Activated T-cell treated with anti-CD3 and anti-CD28 coated beads, Interleukin-2, amount 50 U/mL, for 4 hours (primary cell): ENCODE data around the gene KAT6B. TPM values are rescaled to one million over a fixed set of nuclear protein-coding genes. Genes with fewer than 3 reads are reported as not detected.

ENCODE experiments used
- ATAC-seq, 2 donors: fragments of 200-7000 bp; cut with Tn5 transposase; one replicate each; pipeline ENCODE4 v1.10.0; 2021
- DNase-seq: peaks from one replicate; pipeline ENCODE4 v3.0.0-alpha.2; 2020
- H3K27me3 Mint-ChIP-seq: one replicate; pipeline ENCODE4 v1.8.0; 2021; ENCODE audit warnings: low read depth, mixed read lengths
- H3K36me3 Mint-ChIP-seq: one replicate; pipeline ENCODE4 v1.8.0; 2022; ENCODE audit warnings: mixed read lengths; ENCODE audit not compliant: insufficient read depth
- H3K4me1 Mint-ChIP-seq: one replicate; pipeline ENCODE4 v1.8.0; 2021; ENCODE audit warnings: low read depth, mixed read lengths
- H3K4me3 Mint-ChIP-seq: one replicate; pipeline ENCODE4 v1.8.0; 2021; ENCODE audit warnings: mild to moderate bottlenecking, moderate library complexity, mixed read lengths
- H3K9me3 Mint-ChIP-seq: one replicate; pipeline ENCODE4 v1.8.0; 2021; ENCODE audit warnings: mixed read lengths
- total RNA-seq, 3 donors: library from RNA; stranded (reverse); gene quantifications; one replicate each; pipeline ENCODE4 v1.2.1, GENCODE V29; 2021

KAT6B gene
- total RNA-seq, 3 donors from 2014 or later = 14.4 to 15.4 (median 14.6) TPM

DNA sequence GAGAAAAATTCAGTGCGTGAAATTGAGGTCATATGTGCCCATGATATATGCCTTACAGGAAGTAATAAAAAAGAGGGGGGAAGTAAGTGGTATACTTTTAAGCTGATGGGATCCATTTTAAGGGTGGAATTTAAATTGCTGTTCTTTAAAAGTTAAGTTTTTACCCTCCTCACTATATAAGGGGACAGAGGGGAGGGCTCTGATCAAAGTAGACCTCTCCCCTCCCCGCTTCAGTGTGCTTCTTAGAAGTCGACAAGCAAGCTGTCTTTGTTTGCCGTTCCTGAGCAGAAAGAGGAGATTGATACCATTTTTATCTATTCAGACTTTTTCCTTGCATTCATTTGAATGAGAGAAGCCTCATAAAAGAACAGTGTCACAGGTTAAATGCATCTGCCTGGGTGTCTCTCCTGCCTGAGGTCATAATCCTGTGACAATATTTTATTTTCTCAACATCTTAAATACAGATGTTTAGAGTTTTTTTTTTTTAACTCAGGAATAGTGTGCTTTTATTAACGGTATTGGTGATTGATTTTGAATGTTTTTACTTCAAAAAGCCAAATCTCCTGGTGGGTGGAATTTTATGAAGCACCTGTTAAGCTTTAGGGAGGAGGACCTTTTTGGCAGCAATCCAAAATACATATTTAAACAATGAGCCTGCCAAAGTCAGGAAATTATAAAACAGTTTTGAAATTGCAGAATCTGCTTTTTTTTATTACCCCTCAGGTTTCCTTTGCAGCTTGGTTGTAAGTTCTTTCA, 141.7 kb downstream of the KAT6B start:
- DNase-seq (no peak), ATAC-seq (peak in 1 of 2 donors; percentile 58)
- H3K4me3 Mint-ChIP-seq = peak overlapping the region; percentile 69
- H3K9me3 Mint-ChIP-seq = no peaks in the 10 kb centered on the region
- no peaks in the 10 kb centered on the region for H3K27me3 Mint-ChIP-seq
- H3K4me1 Mint-ChIP-seq = peaks cover 37% of the 10 kb centered on the region
- H3K36me3 Mint-ChIP-seq = peaks cover 20% of the 10 kb centered on the region

DNA sequence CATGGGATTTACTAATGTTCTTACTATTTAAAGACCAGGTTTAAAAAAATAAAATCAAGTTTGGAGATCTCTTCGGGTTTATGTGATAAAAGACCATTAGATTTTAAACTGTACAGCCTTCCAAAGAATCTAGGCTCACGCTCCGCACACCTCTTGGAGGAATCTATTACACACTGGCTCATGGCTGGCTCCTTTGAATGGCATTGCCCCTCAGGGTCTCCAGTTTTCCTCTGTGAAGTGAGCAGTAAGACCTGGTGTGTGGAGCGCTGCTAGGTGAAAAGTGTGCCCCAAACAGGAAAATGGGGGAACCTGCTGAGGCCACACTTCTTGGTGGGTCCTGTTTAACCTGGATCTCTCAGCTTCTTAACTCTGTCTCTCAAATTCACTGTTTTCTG, 142.3 kb downstream of the KAT6B start:
- Mint-ChIP-seq H3K4me3 (peak overlapping the region; percentile 29), H3K36me3 (peaks cover 16% of the 10 kb centered on the region), H3K27me3 (no peaks in the 10 kb centered on the region), H3K4me1 (peaks cover 32% of the 10 kb centered on the region), H3K9me3 (no peaks in the 10 kb centered on the region)
- ATAC-seq (no peak), DNase-seq (no peak)

DNA sequence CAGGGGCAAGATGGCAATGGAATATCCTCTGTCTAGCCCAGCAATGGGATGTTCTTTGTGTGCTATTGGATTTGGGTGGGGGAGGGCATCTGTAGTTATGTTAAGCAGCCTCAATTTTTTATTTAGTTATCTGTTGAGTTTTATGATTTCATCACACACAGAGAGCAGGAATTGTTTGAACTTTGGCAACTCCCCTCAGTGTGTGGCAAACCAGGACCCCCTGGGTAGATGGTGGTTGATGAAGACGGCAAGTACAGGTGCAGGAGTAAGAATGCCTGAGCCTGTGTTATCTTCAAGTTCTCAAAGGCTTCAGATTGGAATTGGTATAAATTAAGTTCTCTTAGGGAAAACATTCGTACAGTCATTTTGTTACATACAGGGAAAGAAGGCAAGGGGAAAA, 142.7 kb downstream of the KAT6B start:
- Mint-ChIP-seq H3K36me3 (peaks cover 16% of the 10 kb centered on the region), H3K4me1 (peaks cover 31% of the 10 kb centered on the region), H3K9me3 (no peaks in the 10 kb centered on the region), H3K27me3 (no peaks in the 10 kb centered on the region), H3K4me3 (peak overlapping the region; percentile 29)
- ATAC-seq (no peak), DNase-seq (no peak)

DNA sequence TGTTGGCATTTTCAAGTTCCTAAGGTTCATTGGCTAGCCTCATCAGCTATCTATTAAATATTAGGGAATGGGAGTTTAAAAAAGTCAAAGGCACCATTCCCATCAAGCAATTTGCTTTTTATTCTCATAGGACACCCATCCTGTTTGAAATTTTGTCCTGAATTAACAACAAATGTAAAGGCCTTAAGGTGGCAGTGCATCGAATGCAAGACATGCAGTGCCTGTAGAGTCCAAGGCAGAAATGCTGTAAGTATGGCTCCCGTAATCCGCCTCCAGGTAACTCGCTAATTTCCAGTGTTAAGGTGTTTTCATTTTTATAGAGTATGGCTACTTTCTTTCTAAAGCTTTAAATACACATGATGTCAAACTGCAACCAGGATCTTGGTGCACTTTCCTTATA, 143.1 kb downstream of the KAT6B start:
- H3K4me1 Mint-ChIP-seq = peaks cover 29% of the 10 kb centered on the region
- no peak for DNase-seq
- H3K27me3 Mint-ChIP-seq = no peaks in the 10 kb centered on the region
- H3K9me3 Mint-ChIP-seq = no peaks in the 10 kb centered on the region
- no peak for ATAC-seq
- peaks cover 15% of the 10 kb centered on the region for H3K36me3 Mint-ChIP-seq
- no peak overlapping the region for H3K4me3 Mint-ChIP-seq

DNA sequence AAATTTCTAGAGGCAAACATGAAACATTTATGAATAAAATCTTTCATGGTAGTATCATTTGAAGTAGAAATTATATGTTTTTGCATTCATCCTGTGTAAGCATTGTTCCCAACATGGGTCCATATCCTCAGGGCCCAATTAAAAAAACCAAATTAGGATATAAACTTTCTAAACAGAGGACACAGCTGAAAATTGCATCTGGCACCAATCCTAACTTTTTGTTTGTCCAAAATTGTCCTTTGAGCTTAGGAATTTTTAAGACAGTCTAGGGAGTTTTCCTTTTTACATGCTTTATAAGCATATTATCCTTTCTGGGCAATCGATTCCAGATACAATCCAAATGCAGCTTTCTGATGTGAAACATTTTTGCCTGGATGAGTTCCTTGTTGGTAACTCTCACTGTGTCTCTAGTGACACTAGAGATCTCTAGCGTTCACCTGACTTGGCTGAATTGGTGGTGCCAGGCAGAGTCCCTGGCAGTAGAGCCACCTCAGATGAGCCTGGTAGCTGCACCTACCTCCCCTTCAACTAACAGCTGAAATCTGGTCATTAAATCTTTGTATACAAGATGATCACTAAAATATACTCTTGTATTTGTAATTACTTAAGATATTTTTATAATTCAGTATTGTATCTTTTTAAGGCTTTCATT, 147.5 kb downstream of the KAT6B start:
- no peak for DNase-seq
- no peak for ATAC-seq
- Mint-ChIP-seq H3K4me3 (no peak overlapping the region), H3K36me3 (peaks cover 24% of the 10 kb centered on the region), H3K27me3 (no peaks in the 10 kb centered on the region), H3K4me1 (peaks cover 40% of the 10 kb centered on the region), H3K9me3 (no peaks in the 10 kb centered on the region)

DNA sequence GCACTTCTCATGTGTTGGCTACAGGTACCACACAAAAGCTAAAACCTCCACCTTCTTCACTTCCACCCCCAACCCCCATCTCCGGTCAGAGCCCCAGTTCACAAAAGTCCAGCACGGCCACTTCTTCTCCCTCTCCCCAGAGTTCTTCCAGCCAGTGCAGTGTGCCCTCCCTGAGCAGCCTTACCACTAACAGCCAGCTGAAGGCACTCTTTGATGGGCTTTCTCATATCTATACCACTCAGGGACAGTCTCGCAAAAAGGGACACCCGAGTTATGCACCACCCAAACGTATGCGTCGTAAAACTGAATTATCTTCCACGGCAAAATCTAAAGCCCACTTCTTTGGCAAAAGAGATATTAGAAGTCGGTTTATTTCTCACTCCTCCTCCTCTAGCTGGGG, 149.4 kb downstream of the KAT6B start:
- Mint-ChIP-seq H3K27me3 (no peaks in the 10 kb centered on the region), H3K4me3 (no peak overlapping the region), H3K9me3 (no peaks in the 10 kb centered on the region), H3K36me3 (peaks cover 28% of the 10 kb centered on the region), H3K4me1 (peaks cover 31% of the 10 kb centered on the region)
- no peak for DNase-seq
- ATAC-seq = no peak

DNA sequence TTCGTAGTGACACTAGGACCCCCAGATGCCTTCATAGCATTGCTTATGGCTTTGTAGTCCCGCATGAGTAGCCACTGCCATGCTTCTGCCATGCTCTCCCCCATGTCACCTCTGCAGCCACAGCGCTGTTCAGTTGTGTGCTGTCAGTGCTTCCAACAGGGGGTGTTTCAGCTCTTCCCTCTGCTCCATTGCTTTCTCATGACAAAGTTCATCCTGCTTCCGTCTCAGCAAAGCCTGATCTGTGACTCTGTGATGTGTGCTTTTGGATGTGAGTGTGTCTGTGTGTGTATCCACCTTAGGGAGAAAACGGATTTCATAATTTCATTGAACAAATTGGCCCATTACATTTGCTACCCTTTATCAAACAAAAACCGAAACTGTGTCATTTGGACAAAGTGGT, 150.2 kb downstream of the KAT6B start:
- DNase-seq (no peak), ATAC-seq (no peak)
- H3K27me3 Mint-ChIP-seq = no peaks in the 10 kb centered on the region
- H3K9me3 Mint-ChIP-seq = no peaks in the 10 kb centered on the region
- peaks cover 32% of the 10 kb centered on the region for H3K36me3 Mint-ChIP-seq
- H3K4me1 Mint-ChIP-seq = peaks cover 31% of the 10 kb centered on the region
- no peak overlapping the region for H3K4me3 Mint-ChIP-seq

DNA sequence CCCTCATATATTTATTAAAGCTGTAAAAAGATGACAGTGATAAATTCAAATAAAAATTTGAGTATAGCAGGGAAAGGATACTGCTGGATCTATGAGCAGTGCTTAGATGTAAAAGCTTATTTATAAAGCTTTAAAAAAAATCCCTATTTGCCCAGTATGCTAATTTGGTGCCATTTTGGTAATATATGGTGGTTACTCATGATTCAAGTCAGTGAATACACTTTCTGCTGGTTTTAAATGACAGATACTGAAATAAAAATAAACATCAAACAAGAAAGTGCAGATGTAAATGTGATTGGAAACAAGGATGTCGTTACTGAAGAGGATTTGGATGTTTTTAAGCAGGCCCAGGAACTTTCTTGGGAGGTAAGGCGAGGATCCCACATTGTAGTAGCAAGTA, 150.7 kb downstream of the KAT6B start:
- H3K4me1 Mint-ChIP-seq = peaks cover 31% of the 10 kb centered on the region

DNA sequence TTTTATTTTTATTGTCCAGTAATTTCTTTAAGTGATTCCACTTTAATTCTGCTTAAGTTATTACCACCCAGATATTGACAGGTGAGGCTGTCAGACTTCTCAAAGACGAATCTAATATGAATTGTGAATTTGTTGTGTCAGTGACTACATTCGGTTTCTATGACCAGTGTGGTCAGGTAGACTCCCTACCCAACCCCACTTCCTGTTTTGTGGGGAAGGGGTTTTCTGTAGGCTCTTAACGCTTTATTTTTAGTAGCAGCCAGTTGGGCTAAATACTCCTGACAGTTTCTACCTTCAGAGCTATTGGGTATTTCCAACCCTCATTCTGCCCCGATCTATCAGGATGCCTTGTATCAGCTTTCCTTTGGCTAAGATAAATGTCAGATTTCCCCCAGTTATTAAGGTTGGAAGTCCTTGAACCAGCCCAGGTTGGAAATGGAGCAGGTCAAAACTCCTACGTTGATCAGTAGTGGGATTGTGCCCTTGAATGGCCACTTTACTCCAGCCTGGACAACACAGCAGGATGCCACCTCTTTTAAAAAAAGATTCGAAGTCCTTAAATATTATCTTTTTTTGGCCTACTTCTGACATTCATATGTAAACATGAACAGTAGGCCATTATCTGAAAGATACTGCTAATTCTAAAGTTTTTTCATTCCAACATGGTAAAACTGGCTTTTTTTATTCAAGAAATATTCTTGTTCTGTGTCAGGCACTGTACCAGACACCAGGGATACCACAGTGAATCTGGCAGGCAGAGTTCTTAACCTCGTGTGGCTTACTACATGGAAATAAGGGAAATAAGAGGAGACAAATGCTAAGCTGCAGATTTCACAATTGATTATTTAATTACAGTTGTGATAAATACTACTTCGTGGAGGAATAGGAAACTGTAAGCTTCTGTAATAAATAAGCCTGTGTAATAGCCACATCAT, 151.8 kb downstream of the KAT6B start:
- Mint-ChIP-seq H3K36me3 (peaks cover 41% of the 10 kb centered on the region), H3K9me3 (no peaks in the 10 kb centered on the region), H3K4me1 (peaks cover 35% of the 10 kb centered on the region), H3K4me3 (no peak overlapping the region), H3K27me3 (no peaks in the 10 kb centered on the region)
- peak; percentile 88 to 90 for ATAC-seq
- no peak for DNase-seq

More for the DNA sequence above, 150.7 kb downstream of the KAT6B start:
- peak overlapping the region; percentile 33 for H3K4me3 Mint-ChIP-seq
- H3K27me3 Mint-ChIP-seq = no peaks in the 10 kb centered on the region
- peaks cover 37% of the 10 kb centered on the region for H3K36me3 Mint-ChIP-seq
- ATAC-seq = peak; percentile 55 to 63
- DNase-seq = no peak
- no peaks in the 10 kb centered on the region for H3K9me3 Mint-ChIP-seq

DNA sequence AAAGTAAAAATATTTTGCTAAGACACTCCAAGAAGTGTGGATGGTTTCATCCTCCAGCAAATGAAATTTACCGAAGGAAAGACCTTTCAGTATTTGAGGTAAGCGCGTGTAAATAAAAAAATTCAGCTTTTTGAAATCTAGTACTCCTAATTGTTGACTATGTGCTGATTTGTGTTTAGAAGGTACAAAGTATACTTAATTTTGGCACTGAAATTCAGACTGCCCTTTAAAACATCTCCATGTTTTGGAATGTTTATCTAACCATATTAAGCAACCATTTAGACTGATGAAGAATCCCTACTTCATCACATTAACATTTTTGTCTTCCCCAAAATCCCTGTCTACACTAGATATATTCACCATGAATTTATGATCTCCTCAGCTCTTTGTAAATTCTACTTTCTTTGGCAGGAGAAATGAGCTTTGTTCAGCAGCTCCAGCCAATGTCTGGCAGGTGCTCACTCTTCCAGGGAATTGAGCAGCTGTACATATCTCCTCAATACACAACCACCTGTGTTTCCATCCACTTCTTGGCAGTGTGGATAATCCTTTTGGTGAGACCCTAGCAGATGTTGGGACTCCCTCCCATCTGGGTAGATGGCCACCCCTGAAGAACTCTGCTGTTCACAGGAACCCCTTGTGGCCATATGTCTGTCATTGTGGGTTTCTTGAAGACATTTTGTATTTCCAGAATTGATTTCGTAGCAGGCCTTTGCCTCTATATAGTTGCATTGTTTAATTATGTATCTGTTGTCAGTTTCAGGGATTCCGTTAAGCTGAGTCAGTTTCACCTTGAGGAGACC, 155.6 kb downstream of the KAT6B start:
- Mint-ChIP-seq H3K4me3 (no peak overlapping the region), H3K36me3 (peaks cover 42% of the 10 kb centered on the region), H3K9me3 (no peaks in the 10 kb centered on the region), H3K4me1 (peaks cover 19% of the 10 kb centered on the region), H3K27me3 (no peaks in the 10 kb centered on the region)
- ATAC-seq (no peak), DNase-seq (no peak)

DNA sequence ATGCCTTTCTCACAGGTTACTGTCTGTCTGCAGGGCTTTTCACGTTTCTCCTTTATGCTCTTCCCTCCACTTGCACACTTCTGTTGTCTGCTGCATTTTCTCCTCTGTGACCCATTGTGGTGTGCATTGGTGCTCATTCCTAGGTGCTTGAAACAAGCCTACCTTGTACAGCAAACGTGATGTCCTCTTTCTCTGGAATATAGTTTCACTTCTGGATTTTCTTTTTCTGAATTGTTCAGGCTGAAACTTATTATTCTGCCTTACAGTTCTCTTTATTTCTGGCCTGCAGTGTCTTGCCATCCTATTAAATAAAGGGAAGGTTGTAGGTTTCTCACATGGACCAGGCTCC, 156.2 kb downstream of the KAT6B start:
- no peaks in the 10 kb centered on the region for H3K27me3 Mint-ChIP-seq
- ATAC-seq = no peak

DNA sequence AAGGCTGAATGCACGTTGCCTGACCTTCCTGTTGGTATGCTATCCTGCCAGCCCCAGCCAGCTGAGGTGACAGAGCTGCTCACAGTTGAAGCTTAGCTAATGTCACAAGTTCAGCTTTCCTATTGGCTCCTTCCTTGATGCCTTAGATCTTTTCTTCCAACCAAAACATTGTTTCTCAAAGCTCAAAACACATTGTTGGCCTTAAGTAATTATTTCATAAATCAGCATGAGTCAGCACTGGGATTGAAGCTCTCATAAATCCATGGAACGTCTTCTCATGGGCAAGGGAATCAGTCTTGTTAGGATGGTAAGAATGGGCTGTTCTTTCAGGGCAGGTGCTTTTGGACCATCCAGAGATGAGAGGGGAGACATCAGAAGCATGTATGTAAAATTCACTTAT, 157.0 kb downstream of the KAT6B start:
- Mint-ChIP-seq H3K4me3 (no peak overlapping the region), H3K4me1 (peaks cover 14% of the 10 kb centered on the region), H3K36me3 (peaks cover 47% of the 10 kb centered on the region), H3K9me3 (no peaks in the 10 kb centered on the region), H3K27me3 (no peaks in the 10 kb centered on the region)
- DNase-seq = no peak
- no peak for ATAC-seq

More for the DNA sequence above, 156.2 kb downstream of the KAT6B start:
- DNase-seq = no peak
- no peak overlapping the region for H3K4me3 Mint-ChIP-seq
- no peaks in the 10 kb centered on the region for H3K9me3 Mint-ChIP-seq
- H3K4me1 Mint-ChIP-seq = peaks cover 16% of the 10 kb centered on the region
- H3K36me3 Mint-ChIP-seq = peaks cover 41% of the 10 kb centered on the region

DNA sequence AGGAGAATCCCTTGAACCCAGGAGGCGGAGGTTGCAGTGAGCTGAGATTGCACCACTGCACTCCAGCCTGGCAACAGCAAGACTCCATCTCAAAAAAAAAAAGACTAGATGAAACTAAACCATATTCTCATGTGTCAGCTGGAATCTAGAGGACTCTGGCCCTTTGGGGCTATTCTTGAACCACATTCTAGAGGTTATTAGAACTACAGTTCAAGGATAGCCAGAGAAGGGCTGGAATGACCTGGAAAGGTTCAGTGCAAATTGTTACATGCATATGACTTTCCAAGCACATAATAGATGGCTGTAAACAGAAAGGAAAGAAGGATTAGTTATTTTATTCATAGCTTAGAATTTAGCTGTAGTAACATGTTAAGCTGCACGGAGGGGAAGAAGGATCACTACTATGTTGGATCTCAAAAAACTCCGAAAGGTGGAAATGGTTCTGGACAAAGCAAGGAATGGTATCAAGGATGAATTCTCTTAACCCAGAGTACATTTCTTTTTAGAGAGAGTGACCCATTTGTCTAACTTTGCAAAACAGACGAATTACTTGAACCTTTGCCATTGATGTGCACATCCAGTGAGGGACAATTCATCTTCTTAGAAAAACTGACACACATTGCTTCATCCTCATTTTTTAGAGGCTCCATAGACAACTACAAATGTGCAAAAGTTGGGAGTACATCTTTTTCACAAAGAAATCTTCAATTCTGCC, 161.1 kb downstream of the KAT6B start:
- Mint-ChIP-seq H3K36me3 (peaks cover 42% of the 10 kb centered on the region), H3K4me1 (peaks cover 18% of the 10 kb centered on the region), H3K9me3 (no peaks in the 10 kb centered on the region), H3K27me3 (no peaks in the 10 kb centered on the region), H3K4me3 (no peak overlapping the region)
- no peak for DNase-seq
- ATAC-seq = no peak
